Measurements from ENCODE around the gene HHATL.

The HHATL gene

GRCh38 chr3:42667523-42668412, 34.8 kb downstream of the HHATL start:
- H3K79me1 ChIP-seq (ENCODE audit: low read depth, low read length), result no peaks in the 10 kb centered on the region
- no peak overlapping the region for H2BK12ac ChIP-seq (ENCODE audit: low read length)
- H2AK5ac ChIP-seq (ENCODE audit: low read depth, low read length), result peak overlapping the region; percentile 29
- H3K27me3 ChIP-seq (ENCODE audit: control insufficient read depth in 3 of 3, insufficient read depth in 3 of 3, low read depth in 1 of 3, low read length in 3 of 3), result no peaks in the 10 kb centered on the region
- no peak overlapping the region for H3K27ac ChIP-seq (replicated peaks; ENCODE audit: low read length)
- H2BK15ac ChIP-seq (ENCODE audit: low read length), result no peak overlapping the region
- no peak for DNase-seq (ENCODE audit: low spot score)
- WGBS, 2 donors (ENCODE audit: extremely low coverage in 2 of 2, insufficient read length in 2 of 2, insufficient replicate concordance in 1 of 2), result no CpG with 5 or more reads among the region's 8 CpGs
- H3K23ac ChIP-seq (ENCODE audit: low read depth, low read length, poor library complexity), result peak overlapping the region; percentile 69
- H2BK5ac ChIP-seq (ENCODE audit: low read length), result no peak overlapping the region
- no peak overlapping the region for H2AFZ ChIP-seq (ENCODE audit: low read length)
- no peak overlapping the region for H3K4me3 ChIP-seq (ENCODE audit: low read length in 2 of 2)
- peaks cover 0 to 7% of the 10 kb centered on the region in 2 donors for H3K9me3 ChIP-seq (replicated peaks in 1 of 2; ENCODE audit: control insufficient read depth in 2 of 2, insufficient read depth in 1 of 2, low read depth in 1 of 2, low read length in 2 of 2)
- H3K4me2 ChIP-seq (ENCODE audit: insufficient read depth, low read length, poor library complexity, severe bottlenecking), result no peak overlapping the region
- H3K9ac ChIP-seq (ENCODE audit: low read depth, low read length, poor library complexity), result peak overlapping the region; percentile 33
- no peak overlapping the region for H3K4ac ChIP-seq (ENCODE audit: low read length)
- no peak overlapping the region for H4K91ac ChIP-seq (ENCODE audit: low read depth, low read length, poor library complexity)
- no peak overlapping the region for H4K8ac ChIP-seq (ENCODE audit: low read depth, low read length)
- no peaks in the 10 kb centered on the region for H3K36me3 ChIP-seq (replicated peaks in 1 of 2; ENCODE audit: control insufficient read depth in 2 of 2, insufficient read depth in 2 of 2, low read length in 2 of 2)
- H3K4me1 ChIP-seq (ENCODE audit: control insufficient read depth in 2 of 2, insufficient read depth in 1 of 2, low read depth in 1 of 2, low read length in 2 of 2), result peaks cover 0 to 16% of the 10 kb centered on the region in 2 donors
- peak overlapping the region; percentile 23 for H3K18ac ChIP-seq (ENCODE audit: low read length)
- peak overlapping the region; percentile 47 for H3K14ac ChIP-seq (ENCODE audit: low read length)
- H2BK120ac ChIP-seq (ENCODE audit: low read depth, low read length), result no peak overlapping the region

GRCh38 chr3:42667096-42667522, 35.5 kb downstream of the HHATL start:
- H2AK5ac ChIP-seq (ENCODE audit: low read depth, low read length), result peak overlapping the region; percentile 29
- H4K8ac ChIP-seq (ENCODE audit: low read depth, low read length), result no peak overlapping the region
- no peak overlapping the region for H2BK15ac ChIP-seq (ENCODE audit: low read length)
- no peak overlapping the region for H4K91ac ChIP-seq (ENCODE audit: low read depth, low read length, poor library complexity)
- no peak overlapping the region for H3K4me3 ChIP-seq (ENCODE audit: low read length in 2 of 2)
- peaks cover 0 to 16% of the 10 kb centered on the region in 2 donors for H3K4me1 ChIP-seq (ENCODE audit: control insufficient read depth in 2 of 2, insufficient read depth in 1 of 2, low read depth in 1 of 2, low read length in 2 of 2)
- H3K14ac ChIP-seq (ENCODE audit: low read length), result no peak overlapping the region
- peak overlapping the region; percentile 33 for H3K9ac ChIP-seq (ENCODE audit: low read depth, low read length, poor library complexity)
- H3K27me3 ChIP-seq (ENCODE audit: control insufficient read depth in 3 of 3, insufficient read depth in 3 of 3, low read depth in 1 of 3, low read length in 3 of 3), result no peaks in the 10 kb centered on the region
- no peak overlapping the region for H2BK5ac ChIP-seq (ENCODE audit: low read length)
- H2BK120ac ChIP-seq (ENCODE audit: low read depth, low read length), result no peak overlapping the region
- H3K9me3 ChIP-seq (replicated peaks in 1 of 2; ENCODE audit: control insufficient read depth in 2 of 2, insufficient read depth in 1 of 2, low read depth in 1 of 2, low read length in 2 of 2), result peaks cover 0 to 7% of the 10 kb centered on the region in 2 donors
- H3K27ac ChIP-seq (replicated peaks; ENCODE audit: low read length), result no peak overlapping the region
- H2BK12ac ChIP-seq (ENCODE audit: low read length), result no peak overlapping the region
- no peak overlapping the region for H3K4me2 ChIP-seq (ENCODE audit: insufficient read depth, low read length, poor library complexity, severe bottlenecking)
- no peak for DNase-seq (ENCODE audit: low spot score)
- H3K36me3 ChIP-seq (replicated peaks in 1 of 2; ENCODE audit: control insufficient read depth in 2 of 2, insufficient read depth in 2 of 2, low read length in 2 of 2), result no peaks in the 10 kb centered on the region
- no peaks in the 10 kb centered on the region for H3K79me1 ChIP-seq (ENCODE audit: low read depth, low read length)
- WGBS, 2 donors (ENCODE audit: extremely low coverage in 2 of 2, insufficient read length in 2 of 2, insufficient replicate concordance in 1 of 2), result no CpG with 5 or more reads among the region's 7 CpGs
- H3K23ac ChIP-seq (ENCODE audit: low read depth, low read length, poor library complexity), result peak overlapping the region; percentile 69
- no peak overlapping the region for H3K4ac ChIP-seq (ENCODE audit: low read length)
- H2AFZ ChIP-seq (ENCODE audit: low read length), result no peak overlapping the region
- H3K18ac ChIP-seq (ENCODE audit: low read length), result no peak overlapping the region

GRCh38 chr3:42666577-42666998, 36.0 kb downstream of the HHATL start:
- H3K27ac ChIP-seq (replicated peaks; ENCODE audit: low read length), result no peak overlapping the region

GRCh38 chr3:42666022-42666421, 36.6 kb downstream of the HHATL start:
- peaks cover 0 to 7% of the 10 kb centered on the region in 2 donors for H3K9me3 ChIP-seq (replicated peaks in 1 of 2; ENCODE audit: control insufficient read depth in 2 of 2, insufficient read depth in 1 of 2, low read depth in 1 of 2, low read length in 2 of 2)
- H3K27ac ChIP-seq (replicated peaks; ENCODE audit: low read length), result no peak overlapping the region
- no peak overlapping the region for H3K14ac ChIP-seq (ENCODE audit: low read length)
- H3K36me3 ChIP-seq (replicated peaks in 1 of 2; ENCODE audit: control insufficient read depth in 2 of 2, insufficient read depth in 2 of 2, low read length in 2 of 2), result peaks cover 0 to 4% of the 10 kb centered on the region in 2 donors
- no peak overlapping the region for H2AFZ ChIP-seq (ENCODE audit: low read length)
- H2BK5ac ChIP-seq (ENCODE audit: low read length), result no peak overlapping the region
- no peak overlapping the region for H4K8ac ChIP-seq (ENCODE audit: low read depth, low read length)
- WGBS, 2 donors (ENCODE audit: extremely low coverage in 2 of 2, insufficient read length in 2 of 2, insufficient replicate concordance in 1 of 2), result no CpG with 5 or more reads among the region's 8 CpGs
- no peak overlapping the region for H3K23ac ChIP-seq (ENCODE audit: low read depth, low read length, poor library complexity)
- peaks cover 0 to 16% of the 10 kb centered on the region in 2 donors for H3K4me1 ChIP-seq (ENCODE audit: control insufficient read depth in 2 of 2, insufficient read depth in 1 of 2, low read depth in 1 of 2, low read length in 2 of 2)
- no peak overlapping the region for H3K4me3 ChIP-seq (ENCODE audit: low read length in 2 of 2)
- no peak overlapping the region for H3K9ac ChIP-seq (ENCODE audit: low read depth, low read length, poor library complexity)
- no peak overlapping the region for H2BK15ac ChIP-seq (ENCODE audit: low read length)
- H3K79me1 ChIP-seq (ENCODE audit: low read depth, low read length), result no peaks in the 10 kb centered on the region
- no peak overlapping the region for H2AK5ac ChIP-seq (ENCODE audit: low read depth, low read length)
- no peak overlapping the region for H4K91ac ChIP-seq (ENCODE audit: low read depth, low read length, poor library complexity)
- no peak overlapping the region for H3K4ac ChIP-seq (ENCODE audit: low read length)
- no peaks in the 10 kb centered on the region for H3K27me3 ChIP-seq (ENCODE audit: control insufficient read depth in 3 of 3, insufficient read depth in 3 of 3, low read depth in 1 of 3, low read length in 3 of 3)
- no peak overlapping the region for H2BK12ac ChIP-seq (ENCODE audit: low read length)
- H2BK120ac ChIP-seq (ENCODE audit: low read depth, low read length), result peak overlapping the region; percentile 55
- no peak overlapping the region for H3K18ac ChIP-seq (ENCODE audit: low read length)
- DNase-seq (ENCODE audit: low spot score), result no peak
- no peak overlapping the region for H3K4me2 ChIP-seq (ENCODE audit: insufficient read depth, low read length, poor library complexity, severe bottlenecking)

More at GRCh38 chr3:42666577-42666998, 36.0 kb downstream of the HHATL start:
- H3K14ac ChIP-seq (ENCODE audit: low read length), result no peak overlapping the region
- no peak overlapping the region for H2BK120ac ChIP-seq (ENCODE audit: low read depth, low read length)
- H3K36me3 ChIP-seq (replicated peaks in 1 of 2; ENCODE audit: control insufficient read depth in 2 of 2, insufficient read depth in 2 of 2, low read length in 2 of 2), result no peaks in the 10 kb centered on the region
- no peak overlapping the region for H2AFZ ChIP-seq (ENCODE audit: low read length)
- WGBS, 2 donors (ENCODE audit: extremely low coverage in 2 of 2, insufficient read length in 2 of 2, insufficient replicate concordance in 1 of 2), result no CpG with 5 or more reads among the region's 4 CpGs
- H3K4me2 ChIP-seq (ENCODE audit: insufficient read depth, low read length, poor library complexity, severe bottlenecking), result no peak overlapping the region
- no peak overlapping the region for H3K9ac ChIP-seq (ENCODE audit: low read depth, low read length, poor library complexity)
- no peak overlapping the region for H3K4me3 ChIP-seq (ENCODE audit: low read length in 2 of 2)
- H4K8ac ChIP-seq (ENCODE audit: low read depth, low read length), result no peak overlapping the region
- H3K23ac ChIP-seq (ENCODE audit: low read depth, low read length, poor library complexity), result no peak overlapping the region
- H4K91ac ChIP-seq (ENCODE audit: low read depth, low read length, poor library complexity), result no peak overlapping the region
- H3K4ac ChIP-seq (ENCODE audit: low read length), result no peak overlapping the region
- no peaks in the 10 kb centered on the region for H3K27me3 ChIP-seq (ENCODE audit: control insufficient read depth in 3 of 3, insufficient read depth in 3 of 3, low read depth in 1 of 3, low read length in 3 of 3)
- no peak overlapping the region for H2BK12ac ChIP-seq (ENCODE audit: low read length)
- no peak overlapping the region for H2AK5ac ChIP-seq (ENCODE audit: low read depth, low read length)
- H2BK5ac ChIP-seq (ENCODE audit: low read length), result no peak overlapping the region
- H3K4me1 ChIP-seq (ENCODE audit: control insufficient read depth in 2 of 2, insufficient read depth in 1 of 2, low read depth in 1 of 2, low read length in 2 of 2), result peaks cover 0 to 16% of the 10 kb centered on the region in 2 donors
- peak overlapping the region; percentile 27 for H3K18ac ChIP-seq (ENCODE audit: low read length)
- no peaks in the 10 kb centered on the region for H3K79me1 ChIP-seq (ENCODE audit: low read depth, low read length)
- H3K9me3 ChIP-seq (replicated peaks in 1 of 2; ENCODE audit: control insufficient read depth in 2 of 2, insufficient read depth in 1 of 2, low read depth in 1 of 2, low read length in 2 of 2), result peaks cover 0 to 7% of the 10 kb centered on the region in 2 donors
- DNase-seq (ENCODE audit: low spot score), result no peak
- no peak overlapping the region for H2BK15ac ChIP-seq (ENCODE audit: low read length)
